Fibroblast of the conjunctiva (primary cell): Measurements from ENCODE around the gene GBF1.
"Not testable (repeated sequence)": the region's sequence is repeated elsewhere in the genome, so short reads cannot be mapped to it uniquely, and the experiment has no call there.

Source experiments
- DNase-seq: peaks from one replicate; pipeline ENCODE4 v3.0.0-alpha.2; 2010; ENCODE audit warnings: low read depth

GBF1 gene

GRCh38 chr10:102267748-102268147 is 22.4 kb downstream of the GBF1 start:
- peak; percentile 36 for DNase-seq

- DNase-seq, result no peak
These were observed 23.1 kb downstream of the GBF1 start for GRCh38 chr10:102268375-102268888.

- no peak for DNase-seq
These were observed 23.7 kb downstream of the GBF1 start for GRCh38 chr10:102269017-102269416.

GRCh38 chr10:102274062-102274461 is 28.7 kb downstream of the GBF1 start:
- DNase-seq, result no peak

GRCh38 chr10:102275343-102275742 is 30.0 kb downstream of the GBF1 start:
- DNase-seq, result no peak

- no peak for DNase-seq
These were observed 33.8 kb downstream of the GBF1 start for GRCh38 chr10:102279104-102279503.

- no peak for DNase-seq
These were observed 35.2 kb downstream of the GBF1 start for GRCh38 chr10:102280397-102281101.

- no peak for DNase-seq
These were observed 35.8 kb downstream of the GBF1 start for GRCh38 chr10:102281102-102281487.

GRCh38 chr10:102283488-102283887 is 38.2 kb downstream of the GBF1 start:
- no peak for DNase-seq

GRCh38 chr10:102283890-102284289 is 38.6 kb downstream of the GBF1 start:
- no peak for DNase-seq

GRCh38 chr10:102284531-102284930 is 39.2 kb downstream of the GBF1 start:
- no peak for DNase-seq

- DNase-seq, result no peak
These were observed 39.8 kb downstream of the GBF1 start for GRCh38 chr10:102285133-102285532.

- no peak for DNase-seq
These were observed 40.9 kb downstream of the GBF1 start for GRCh38 chr10:102286216-102286615.

GRCh38 chr10:102287538-102287937 is 42.2 kb downstream of the GBF1 start:
- no peak for DNase-seq

- no peak for DNase-seq
These were observed 42.7 kb downstream of the GBF1 start for GRCh38 chr10:102287991-102288390.

- DNase-seq, result no peak
These were observed 44.0 kb downstream of the GBF1 start for GRCh38 chr10:102289356-102289755.

GRCh38 chr10:102289840-102290239 is 44.5 kb downstream of the GBF1 start:
- no peak for DNase-seq

- DNase-seq, result no peak
These were observed 46.0 kb downstream of the GBF1 start for GRCh38 chr10:102291221-102291905.

- DNase-seq, result no peak
These were observed 51.8 kb downstream of the GBF1 start for GRCh38 chr10:102297101-102297500.

GRCh38 chr10:102298899-102299298 is 53.6 kb downstream of the GBF1 start:
- DNase-seq, result no peak

- peak; percentile 13 for DNase-seq
These were observed 54.5 kb downstream of the GBF1 start for GRCh38 chr10:102299873-102300272.

GRCh38 chr10:102300278-102300843 is 55.0 kb downstream of the GBF1 start:
- DNase-seq, result no peak

- not testable (repeated sequence) for DNase-seq
These were observed 55.6 kb downstream of the GBF1 start for GRCh38 chr10:102300912-102301311.
